ENCODE results near the gene PDE2A.

Gene PDE2A

GRCh38 chr11:72529068-72529467, 145.2 kb downstream of the PDE2A start:
- ATAC-seq = no peak
- TF ChIP-seq ZFP3 (CRISPR knock-in tag; IDR thresholded peaks at IDR 0.05) (no peak), CREB5 (CRISPR knock-in tag; IDR thresholded peaks at IDR 0.05; ENCODE audit: low read depth) (no peak), ZC3H10 (CRISPR knock-in tag; IDR thresholded peaks at IDR 0.05) (no peak), ZNF70 (CRISPR knock-in tag; IDR thresholded peaks at IDR 0.05) (no peak), ZFP30 (CRISPR knock-in tag; IDR thresholded peaks at IDR 0.05) (no peak), BACH2 (CRISPR knock-in tag; IDR thresholded peaks at IDR 0.05; ENCODE audit: borderline replicate concordance) (no peak), GLIS3 (CRISPR knock-in tag; IDR thresholded peaks at IDR 0.05) (no peak), OSR1 (CRISPR knock-in tag; IDR thresholded peaks at IDR 0.05) (no peak), ISL1 (CRISPR knock-in tag; IDR thresholded peaks at IDR 0.05) (no peak)
- TF ChIP-seq, protein P1, sequence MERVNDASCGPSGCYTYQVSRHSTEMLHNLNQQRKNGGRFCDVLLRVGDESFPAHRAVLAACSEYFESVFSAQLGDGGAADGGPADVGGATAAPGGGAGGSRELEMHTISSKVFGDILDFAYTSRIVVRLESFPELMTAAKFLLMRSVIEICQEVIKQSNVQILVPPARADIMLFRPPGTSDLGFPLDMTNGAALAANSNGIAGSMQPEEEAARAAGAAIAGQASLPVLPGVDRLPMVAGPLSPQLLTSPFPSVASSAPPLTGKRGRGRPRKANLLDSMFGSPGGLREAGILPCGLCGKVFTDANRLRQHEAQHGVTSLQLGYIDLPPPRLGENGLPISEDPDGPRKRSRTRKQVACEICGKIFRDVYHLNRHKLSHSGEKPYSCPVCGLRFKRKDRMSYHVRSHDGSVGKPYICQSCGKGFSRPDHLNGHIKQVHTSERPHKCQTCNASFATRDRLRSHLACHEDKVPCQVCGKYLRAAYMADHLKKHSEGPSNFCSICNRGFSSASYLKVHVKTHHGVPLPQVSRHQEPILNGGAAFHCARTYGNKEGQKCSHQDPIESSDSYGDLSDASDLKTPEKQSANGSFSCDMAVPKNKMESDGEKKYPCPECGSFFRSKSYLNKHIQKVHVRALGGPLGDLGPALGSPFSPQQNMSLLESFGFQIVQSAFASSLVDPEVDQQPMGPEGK (CRISPR knock-in tag; IDR thresholded peaks at IDR 0.05; ENCODE audit: borderline replicate concordance) = no peak
- TF ChIP-seq, protein P2, sequence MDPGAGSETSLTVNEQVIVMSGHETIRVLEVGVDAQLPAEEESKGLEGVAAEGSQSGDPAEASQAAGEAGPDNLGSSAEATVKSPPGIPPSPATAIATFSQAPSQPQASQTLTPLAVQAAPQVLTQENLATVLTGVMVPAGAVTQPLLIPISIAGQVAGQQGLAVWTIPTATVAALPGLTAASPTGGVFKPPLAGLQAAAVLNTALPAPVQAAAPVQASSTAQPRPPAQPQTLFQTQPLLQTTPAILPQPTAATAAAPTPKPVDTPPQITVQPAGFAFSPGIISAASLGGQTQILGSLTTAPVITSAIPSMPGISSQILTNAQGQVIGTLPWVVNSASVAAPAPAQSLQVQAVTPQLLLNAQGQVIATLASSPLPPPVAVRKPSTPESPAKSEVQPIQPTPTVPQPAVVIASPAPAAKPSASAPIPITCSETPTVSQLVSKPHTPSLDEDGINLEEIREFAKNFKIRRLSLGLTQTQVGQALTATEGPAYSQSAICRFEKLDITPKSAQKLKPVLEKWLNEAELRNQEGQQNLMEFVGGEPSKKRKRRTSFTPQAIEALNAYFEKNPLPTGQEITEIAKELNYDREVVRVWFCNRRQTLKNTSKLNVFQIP (CRISPR knock-in tag; IDR thresholded peaks at IDR 0.05; ENCODE audit: borderline replicate concordance, low read depth) = no peak
- TF ChIP-seq, protein P3, sequence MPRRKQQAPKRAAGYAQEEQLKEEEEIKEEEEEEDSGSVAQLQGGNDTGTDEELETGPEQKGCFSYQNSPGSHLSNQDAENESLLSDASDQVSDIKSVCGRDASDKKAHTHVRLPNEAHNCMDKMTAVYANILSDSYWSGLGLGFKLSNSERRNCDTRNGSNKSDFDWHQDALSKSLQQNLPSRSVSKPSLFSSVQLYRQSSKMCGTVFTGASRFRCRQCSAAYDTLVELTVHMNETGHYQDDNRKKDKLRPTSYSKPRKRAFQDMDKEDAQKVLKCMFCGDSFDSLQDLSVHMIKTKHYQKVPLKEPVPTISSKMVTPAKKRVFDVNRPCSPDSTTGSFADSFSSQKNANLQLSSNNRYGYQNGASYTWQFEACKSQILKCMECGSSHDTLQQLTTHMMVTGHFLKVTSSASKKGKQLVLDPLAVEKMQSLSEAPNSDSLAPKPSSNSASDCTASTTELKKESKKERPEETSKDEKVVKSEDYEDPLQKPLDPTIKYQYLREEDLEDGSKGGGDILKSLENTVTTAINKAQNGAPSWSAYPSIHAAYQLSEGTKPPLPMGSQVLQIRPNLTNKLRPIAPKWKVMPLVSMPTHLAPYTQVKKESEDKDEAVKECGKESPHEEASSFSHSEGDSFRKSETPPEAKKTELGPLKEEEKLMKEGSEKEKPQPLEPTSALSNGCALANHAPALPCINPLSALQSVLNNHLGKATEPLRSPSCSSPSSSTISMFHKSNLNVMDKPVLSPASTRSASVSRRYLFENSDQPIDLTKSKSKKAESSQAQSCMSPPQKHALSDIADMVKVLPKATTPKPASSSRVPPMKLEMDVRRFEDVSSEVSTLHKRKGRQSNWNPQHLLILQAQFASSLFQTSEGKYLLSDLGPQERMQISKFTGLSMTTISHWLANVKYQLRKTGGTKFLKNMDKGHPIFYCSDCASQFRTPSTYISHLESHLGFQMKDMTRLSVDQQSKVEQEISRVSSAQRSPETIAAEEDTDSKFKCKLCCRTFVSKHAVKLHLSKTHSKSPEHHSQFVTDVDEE (CRISPR knock-in tag; IDR thresholded peaks at IDR 0.05) = no peak

GRCh38 chr11:72528121-72528520, 146.1 kb downstream of the PDE2A start:
- no peak for ATAC-seq
- TF ChIP-seq ARNTL (CRISPR knock-in tag; IDR thresholded peaks at IDR 0.05; ENCODE audit: borderline replicate concordance, low read depth) (no peak), CSDC2 (CRISPR knock-in tag; IDR thresholded peaks at IDR 0.05) (no peak), BACH2 (CRISPR knock-in tag; IDR thresholded peaks at IDR 0.05; ENCODE audit: borderline replicate concordance) (no peak), ZNF70 (CRISPR knock-in tag; IDR thresholded peaks at IDR 0.05) (0 out of 2 replicates have a peak, but pooled peaks have one; percentile 7)

Measured in SK-N-SH treated with all-trans-retinoic acid at 6 μM for 48 hours (cell line).